PC-9 (cell line): ENCODE results near the gene GIPC3. TPM values are rescaled to one million over a fixed set of nuclear protein-coding genes. Genes with fewer than 3 reads are reported as not detected.

ENCODE experiments used
- BruUV-seq: library from RNA; stranded (reverse); fragments of 400-500 nt; replicated peaks from 2 replicates; lab custom pipeline; 2021; lab: Mats Ljungman, UMichigan
- CTCF ChIA-PET: fragments of 300-600 bp; sonication (Branson Sonifier 250); formaldehyde crosslinking; loops from one replicate; lab custom pipeline; 2022; ENCODE audit warnings: antibody characterized with exemption; lab: Charles Lee
- POLR2A ChIA-PET: fragments of 300-600 bp; sonication (Branson Sonifier 250); formaldehyde crosslinking; loops from one replicate; lab custom pipeline; 2022; ENCODE audit warnings: antibody characterized with exemption; ENCODE audit not compliant: unreplicated experiment; lab: Charles Lee
- DNase-seq, 2 experiments: peaks; one replicate each; pipeline versions ENCODE4 v3.0.0 to v3.0.0-alpha.2; 2015 to 2022; ENCODE audit warnings: mixed read lengths in 1 of 2
- H2AFZ ChIP-seq: fragments of 200-600 bp; sonication (generic); 2 replicates; pipeline ENCODE4 v1.8.1; 2017; ENCODE audit warnings: antibody characterized with exemption
- H3F3A ChIP-seq: fragments of 200-600 bp; sonication (generic); 2 replicates; pipeline ENCODE4 v1.8.1; 2017; ENCODE audit warnings: antibody characterized with exemption, mild to moderate bottlenecking, low read depth; ENCODE audit not compliant: insufficient read depth
- H3K27ac ChIP-seq: fragments of 200-600 bp; sonication (generic); 2 replicates; pipeline ENCODE4 v1.6.1; 2016; ENCODE audit warnings: mixed run types
- H3K27me3 ChIP-seq: fragments of 200-600 bp; sonication (generic); 2 replicates; pipeline ENCODE4 v1.6.1; 2016; ENCODE audit warnings: low read depth, mixed run types; ENCODE audit not compliant: insufficient read depth
- H3K36me3 ChIP-seq: fragments of 200-600 bp; sonication (generic); 2 replicates; pipeline ENCODE4 v1.6.1; 2016; ENCODE audit warnings: low read depth, mixed run types
- H3K4me1 ChIP-seq: fragments of 200-600 bp; sonication (generic); replicated peaks from 2 replicates; pipeline ENCODE4 v1.6.1; 2016; ENCODE audit warnings: mixed run types; ENCODE audit not compliant: insufficient read depth
- H3K4me2 ChIP-seq: fragments of 200-600 bp; sonication (generic); 2 replicates; pipeline ENCODE4 v1.6.1; 2017; ENCODE audit warnings: mixed run types
- H3K4me3 ChIP-seq: fragments of 200-600 bp; sonication (generic); 2 replicates; pipeline ENCODE4 v1.6.1; 2016; ENCODE audit warnings: mixed run types
- H3K79me2 ChIP-seq: fragments of 200-600 bp; sonication (generic); 2 replicates; pipeline ENCODE4 v1.6.1; 2017; ENCODE audit warnings: low read depth, mixed run types
- H3K9me2 ChIP-seq: fragments of 200-600 bp; sonication (generic); 2 replicates; pipeline ENCODE4 v1.8.1; 2017; ENCODE audit warnings: mild to moderate bottlenecking; ENCODE audit not compliant: insufficient read depth
- H3K9me3 ChIP-seq: fragments of 200-600 bp; sonication (generic); 2 replicates; pipeline ENCODE4 v1.8.1; 2016; ENCODE audit warnings: low read depth; ENCODE audit not compliant: insufficient read depth
- H4K20me1 ChIP-seq: fragments of 200-600 bp; sonication (generic); 2 replicates; pipeline ENCODE4 v1.8.1; 2017; ENCODE audit not compliant: insufficient read depth
- EZH2 ChIP-seq: fragments of 200-600 bp; sonication (generic); IDR thresholded peaks from 2 replicates; pipeline ENCODE4 v1.8.0; 2017; ENCODE audit warnings: antibody characterized with exemption, low read depth
- intact Hi-C: fragments of 100-400 bp; cut with micrococcal nuclease; formaldehyde crosslinking; loops from one replicate; pipeline ENCODE4 v1.10.0; 2022; ENCODE audit not compliant: unreplicated experiment
- total RNA-seq: library from RNA; stranded (reverse); gene quantifications from 2 replicates; pipeline ENCODE4 v1.2.3, GENCODE V29; 2021
- TF ChIP-seq, protein P1 (sequence below): fragments of 200-600 bp; sonication (generic); conservative IDR thresholded peaks from 2 replicates; pipeline ENCODE4 v1.6.1; 2017; ENCODE audit warnings: mixed run types, antibody characterized with exemption, mild to moderate bottlenecking, moderate library complexity

Gene GIPC3
- total RNA-seq, 1 experiment from 2014 or later = not detected

- Histone ChIP-seq H3K36me3 (no peaks in the 10 kb centered on the region), H3K79me2 (no peaks in the 10 kb centered on the region), H3K27ac (no peak overlapping the region), H3K4me2 (no peak overlapping the region), H3K9me2 (no peaks in the 10 kb centered on the region), H3F3A (no peaks in the 10 kb centered on the region), H2AFZ (no peak overlapping the region), H4K20me1 (no peaks in the 10 kb centered on the region), H3K27me3 (no peaks in the 10 kb centered on the region), H3K4me3 (no peak overlapping the region), H3K4me1 (0 out of 2 replicates have a peak, but pooled peaks cover 1% of the 10 kb centered on the region), H3K9me3 (no peaks in the 10 kb centered on the region)
- CTCF ChIA-PET = no interaction called here
- DNase-seq = no peak
- intact Hi-C loops = no loop called here
- TF ChIP-seq, protein P1, sequence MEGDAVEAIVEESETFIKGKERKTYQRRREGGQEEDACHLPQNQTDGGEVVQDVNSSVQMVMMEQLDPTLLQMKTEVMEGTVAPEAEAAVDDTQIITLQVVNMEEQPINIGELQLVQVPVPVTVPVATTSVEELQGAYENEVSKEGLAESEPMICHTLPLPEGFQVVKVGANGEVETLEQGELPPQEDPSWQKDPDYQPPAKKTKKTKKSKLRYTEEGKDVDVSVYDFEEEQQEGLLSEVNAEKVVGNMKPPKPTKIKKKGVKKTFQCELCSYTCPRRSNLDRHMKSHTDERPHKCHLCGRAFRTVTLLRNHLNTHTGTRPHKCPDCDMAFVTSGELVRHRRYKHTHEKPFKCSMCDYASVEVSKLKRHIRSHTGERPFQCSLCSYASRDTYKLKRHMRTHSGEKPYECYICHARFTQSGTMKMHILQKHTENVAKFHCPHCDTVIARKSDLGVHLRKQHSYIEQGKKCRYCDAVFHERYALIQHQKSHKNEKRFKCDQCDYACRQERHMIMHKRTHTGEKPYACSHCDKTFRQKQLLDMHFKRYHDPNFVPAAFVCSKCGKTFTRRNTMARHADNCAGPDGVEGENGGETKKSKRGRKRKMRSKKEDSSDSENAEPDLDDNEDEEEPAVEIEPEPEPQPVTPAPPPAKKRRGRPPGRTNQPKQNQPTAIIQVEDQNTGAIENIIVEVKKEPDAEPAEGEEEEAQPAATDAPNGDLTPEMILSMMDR = no peak
- TF ChIP-seq EZH2 = no peak
- POLR2A ChIA-PET = no interaction called here
- no TSS peak for BruUV-seq
Observed at GRCh38 chr19:3601021-3601420, 15.7 kb downstream of the GIPC3 start.

GRCh38 chr19:3603121-3603811 lies 18.0 kb downstream of the GIPC3 start:
- ChIA-PET CTCF (interaction anchor here (0.6 kb wide), 1 partner anchor 391 kb away, joined by 6 read pairs; no protein-coding TSS in a partner anchor), POLR2A (no interaction called here)
- H3K27ac ChIP-seq = no peak overlapping the region

DNA sequence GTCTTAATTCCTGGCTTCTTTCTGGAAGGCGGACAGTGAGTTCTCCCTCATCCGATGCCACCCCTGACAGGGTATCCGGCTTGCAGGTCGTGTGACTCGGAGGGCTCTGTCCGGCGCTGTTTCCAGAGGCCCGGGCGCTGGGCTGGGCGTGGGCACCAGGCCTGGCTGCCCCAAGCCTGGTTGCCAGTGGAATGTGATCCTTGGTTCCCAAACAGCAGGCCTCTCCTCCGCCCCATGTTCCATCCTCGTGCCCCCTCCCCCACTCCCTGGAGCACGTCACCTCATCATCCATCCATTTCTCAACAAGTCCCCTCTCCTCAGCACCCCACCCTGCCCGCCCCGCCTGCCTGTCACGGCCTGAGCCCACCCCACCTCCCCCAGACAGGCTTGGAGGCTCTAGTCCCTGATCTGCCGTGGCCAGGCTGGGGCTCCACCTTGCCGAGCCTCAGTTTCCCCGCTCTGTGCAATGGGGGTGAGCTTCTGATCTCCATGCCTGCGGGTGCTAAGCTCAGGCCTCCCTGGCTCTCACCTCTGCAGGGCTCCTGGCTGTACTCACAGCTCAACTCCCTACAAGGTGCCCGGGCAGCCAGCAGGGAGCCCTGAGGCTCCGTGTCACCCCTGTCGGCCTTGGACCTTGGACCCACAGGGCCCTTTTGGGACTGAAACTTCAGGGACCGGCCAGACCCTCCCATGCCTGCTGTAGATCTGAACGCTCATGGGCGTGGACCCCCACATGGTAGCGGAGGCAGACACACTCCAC lies 19.1 kb downstream of the GIPC3 start:
- intact Hi-C loops = no loop called here
- CTCF ChIA-PET = no interaction called here

More at GRCh38 chr19:3603121-3603811, 18.0 kb downstream of the GIPC3 start:
- DNase-seq = no peak
- no peak overlapping the region for H3K4me3 ChIP-seq
- H2AFZ ChIP-seq = no peak overlapping the region
- no peak overlapping the region for H3K4me2 ChIP-seq
- no peaks in the 10 kb centered on the region for H3K9me2 ChIP-seq
- 0 out of 2 replicates have a peak, but pooled peaks cover 3% of the 10 kb centered on the region for H3K4me1 ChIP-seq
- no peaks in the 10 kb centered on the region for H3K27me3 ChIP-seq
- H3K9me3 ChIP-seq = no peaks in the 10 kb centered on the region
- intact Hi-C loops = no loop called here
- no peaks in the 10 kb centered on the region for H3K36me3 ChIP-seq
- no peaks in the 10 kb centered on the region for H3K79me2 ChIP-seq
- no peak for TF ChIP-seq EZH2
- TF ChIP-seq, protein P1 = no peak
- H3F3A ChIP-seq = 0 out of 2 replicates have a peak, but pooled peaks cover 6% of the 10 kb centered on the region
- BruUV-seq = no TSS peak
- no peaks in the 10 kb centered on the region for H4K20me1 ChIP-seq

More for the DNA sequence above, 19.1 kb downstream of the GIPC3 start:
- Histone ChIP-seq H3K4me1 (0 out of 2 replicates have a peak, but pooled peaks cover 3% of the 10 kb centered on the region), H2AFZ (no peak overlapping the region), H3K27me3 (no peaks in the 10 kb centered on the region), H3K9me2 (no peaks in the 10 kb centered on the region), H3K36me3 (no peaks in the 10 kb centered on the region), H3K4me2 (no peak overlapping the region), H3K79me2 (no peaks in the 10 kb centered on the region), H3K4me3 (no peak overlapping the region), H3K27ac (no peak overlapping the region), H3K9me3 (no peaks in the 10 kb centered on the region), H4K20me1 (no peaks in the 10 kb centered on the region), H3F3A (0 out of 2 replicates have a peak, but pooled peaks cover 7% of the 10 kb centered on the region)
- no TSS peak for BruUV-seq
- TF ChIP-seq, protein P1 = no peak
- TF ChIP-seq EZH2 = no peak
- POLR2A ChIA-PET = no interaction called here
- DNase-seq = no peak
